Neural cell (in vitro differentiated cells): ENCODE data around the gene BRICD5.

ENCODE experiments used
- CTCF ChIP-seq: fragments of 450-650 bp; IDR thresholded peaks from 2 replicates; pipeline ENCODE4 v1.5.1; 2014; ENCODE audit warnings: antibody characterized with exemption, mild to moderate bottlenecking, moderate library complexity; ENCODE audit not compliant: poor library complexity, severe bottlenecking
- EP300 ChIP-seq: fragments of 450-650 bp; conservative IDR thresholded peaks from 2 replicates; pipeline ENCODE4 v1.6.1; 2014; ENCODE audit warnings: antibody characterized with exemption, mild to moderate bottlenecking, moderate library complexity; ENCODE audit not compliant: poor library complexity, severe bottlenecking
- EZH2 ChIP-seq: fragments of 200-600, 300-800 bp; shearing (Covaris generic), sonication (generic); IDR thresholded peaks from 2 replicates; pipeline ENCODE4 v1.6.1; 2014; ENCODE audit warnings: antibody characterized with exemption, low read length, borderline replicate concordance, mild to moderate bottlenecking; ENCODE audit not compliant: insufficient read depth, poor library complexity, severe bottlenecking
- POLR2AphosphoS5 ChIP-seq: IDR thresholded peaks from 2 replicates; pipeline ENCODE4 v1.6.1; 2012
- RAD21 ChIP-seq: fragments of 450-650 bp; conservative IDR thresholded peaks from 2 replicates; pipeline ENCODE4 v1.6.1; 2014; ENCODE audit warnings: antibody characterized with exemption, mild to moderate bottlenecking, moderate library complexity
- REST ChIP-seq: IDR thresholded peaks from 2 replicates; pipeline ENCODE4 v1.6.1; 2012; ENCODE audit warnings: borderline replicate concordance
- SMC3 ChIP-seq: fragments of 450-650 bp; conservative IDR thresholded peaks from 2 replicates; pipeline ENCODE4 v1.6.1; 2014; ENCODE audit warnings: antibody characterized with exemption, mild to moderate bottlenecking, moderate library complexity; ENCODE audit not compliant: poor library complexity

GRCh38 chr16:2183671-2184070 lies 27.0 kb downstream of the BRICD5 start:
- TF ChIP-seq CTCF (no peak), EP300 (no peak), REST (no peak), POLR2AphosphoS5 (no peak), EZH2 (no peak), RAD21 (no peak), SMC3 (no peak)
